Measurements from ENCODE around the gene RPL27A. TPM values are rescaled to one million over a fixed set of nuclear protein-coding genes. Genes with fewer than 3 reads are reported as not detected.

The RPL27A gene
- polyA plus RNA-seq, 1 of the 3 experiments (the other 2 are of a cell fraction): 1,162 TPM

DNA sequence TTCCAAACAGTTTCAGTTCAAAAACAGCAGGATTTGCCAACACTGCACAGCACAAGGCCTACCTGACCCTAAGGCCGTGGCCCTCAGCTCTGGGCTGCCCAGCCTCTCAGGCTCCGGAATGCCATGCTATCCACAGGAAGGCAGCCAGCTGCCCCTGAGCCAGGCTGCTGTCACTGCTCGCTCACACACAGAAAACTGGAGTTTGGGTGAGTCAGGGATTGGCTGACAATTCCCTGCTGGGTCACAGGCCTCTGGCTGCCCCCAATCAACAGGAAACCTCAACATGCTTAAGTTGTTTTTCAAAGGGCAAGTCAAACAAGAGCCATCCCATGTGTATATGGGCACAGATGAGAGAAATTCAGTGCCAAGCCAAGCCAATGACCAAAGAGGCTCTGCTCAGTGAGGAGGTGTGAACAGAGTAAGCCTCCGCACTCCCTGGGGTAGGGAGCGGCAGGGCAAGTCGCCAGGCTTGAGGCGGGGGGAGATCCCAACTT, 50.2 kb downstream of the RPL27A start (continued):
- TF ChIP-seq, protein P1, sequence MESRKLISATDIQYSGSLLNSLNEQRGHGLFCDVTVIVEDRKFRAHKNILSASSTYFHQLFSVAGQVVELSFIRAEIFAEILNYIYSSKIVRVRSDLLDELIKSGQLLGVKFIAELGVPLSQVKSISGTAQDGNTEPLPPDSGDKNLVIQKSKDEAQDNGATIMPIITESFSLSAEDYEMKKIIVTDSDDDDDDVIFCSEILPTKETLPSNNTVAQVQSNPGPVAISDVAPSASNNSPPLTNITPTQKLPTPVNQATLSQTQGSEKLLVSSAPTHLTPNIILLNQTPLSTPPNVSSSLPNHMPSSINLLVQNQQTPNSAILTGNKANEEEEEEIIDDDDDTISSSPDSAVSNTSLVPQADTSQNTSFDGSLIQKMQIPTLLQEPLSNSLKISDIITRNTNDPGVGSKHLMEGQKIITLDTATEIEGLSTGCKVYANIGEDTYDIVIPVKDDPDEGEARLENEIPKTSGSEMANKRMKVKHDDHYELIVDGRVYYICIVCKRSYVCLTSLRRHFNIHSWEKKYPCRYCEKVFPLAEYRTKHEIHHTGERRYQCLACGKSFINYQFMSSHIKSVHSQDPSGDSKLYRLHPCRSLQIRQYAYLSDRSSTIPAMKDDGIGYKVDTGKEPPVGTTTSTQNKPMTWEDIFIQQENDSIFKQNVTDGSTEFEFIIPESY (IDR thresholded peaks at IDR 0.05; ENCODE audit: borderline replicate concordance, low read depth): no peak
- no peak for TF ChIP-seq SMC3 (IDR thresholded peaks at IDR 0.05; ENCODE audit: low read depth, low read length)
- no peak for TF ChIP-seq FOXM1 (IDR thresholded peaks at IDR 0.05; ENCODE audit: low read depth)
- peak; percentile 98 for TF ChIP-seq RXRA (IDR thresholded peaks at IDR 0.05; ENCODE audit: borderline replicate concordance, low read depth)

DNA sequence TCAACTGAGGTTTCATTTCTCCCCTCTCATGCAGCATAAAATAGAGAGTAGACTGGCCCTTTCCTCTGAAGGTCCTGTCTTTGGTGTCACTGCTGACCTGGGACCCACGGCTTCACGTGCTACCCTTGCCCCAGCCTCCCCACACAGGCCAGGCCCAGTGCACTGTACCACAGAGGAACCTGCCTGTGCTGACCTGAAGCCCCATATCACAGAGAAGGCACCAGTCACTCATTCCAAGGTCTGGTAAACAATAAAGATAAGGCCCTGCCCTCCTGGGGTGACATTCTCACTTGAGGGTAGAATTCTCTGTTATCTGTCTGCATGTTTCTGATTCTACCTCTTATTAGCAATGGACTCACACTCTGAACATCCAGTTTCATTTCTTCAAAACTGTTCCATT, 51.3 kb downstream of the RPL27A start:
- Histone ChIP-seq H3K4me2 (no peak overlapping the region; the same call in 1 of the 2 replicates), H3K9me3 (no peaks in the 10 kb centered on the region), H3K9ac (no peak overlapping the region), H4K20me1 (ENCODE audit: insufficient read depth) (no peaks in the 10 kb centered on the region), H3K79me2 (ENCODE audit: insufficient read depth) (peaks cover 8% of the 10 kb centered on the region; the same call in 1 of the 2 replicates), H3K27ac (ENCODE audit: low read depth in 2 of 2, low read length in 1 of 2) (peak overlapping the region in 1 of 2 experiments; percentile 63; a peak in 1 of 4 replicates), H3K27me3 (ENCODE audit: insufficient read depth) (no peaks in the 10 kb centered on the region), H3F3A (replicated peaks; ENCODE audit: insufficient read depth) (peaks cover 19% of the 10 kb centered on the region), H3K4me1 (ENCODE audit: control insufficient read depth in 1 of 2, insufficient read depth in 2 of 2, low read depth in 1 of 2, low read length in 1 of 2) (peaks cover 3 to 16% of the 10 kb centered on the region in 2 experiments; a peak in 3 of 4 replicates), H3K9me2 (no peaks in the 10 kb centered on the region), H3K36me3 (replicated peaks in 1 of 2; ENCODE audit: control insufficient read depth in 1 of 2, insufficient read depth in 2 of 2, low read length in 1 of 2) (peaks cover 4 to 5% of the 10 kb centered on the region in 2 experiments), H2AFZ (ENCODE audit: low read depth) (no peak overlapping the region), H3K4me3 (ENCODE audit: low read depth in 2 of 2, low read length in 1 of 2) (no peak overlapping the region)
- CTCF ChIA-PET: interaction anchor here (0.9 kb wide), 1 partner anchor 20 kb away, joined by 3 read pairs; no protein-coding TSS in a partner anchor
- no peak for DNase-seq
- WGBS (ENCODE audit: low lambda C conversion rate): 94% methylated on average over 2 of the region's 2 CpGs
- POLR2A ChIA-PET: no interaction called here
- TF ChIP-seq EP300 (IDR thresholded peaks at IDR 0.05; ENCODE audit: borderline replicate concordance in 1 of 2, low read depth in 1 of 2, low read length in 1 of 2) (no peak), RXRA (IDR thresholded peaks at IDR 0.05; ENCODE audit: borderline replicate concordance, low read depth) (no peak), ELF1 (IDR thresholded peaks at IDR 0.05) (no peak), GABPA (IDR thresholded peaks at IDR 0.05; ENCODE audit: low read depth) (no peak), JUND (IDR thresholded peaks at IDR 0.05) (no peak), RAD21 (IDR thresholded peaks at IDR 0.05; ENCODE audit: low read length) (no peak), FOXM1 (IDR thresholded peaks at IDR 0.05; ENCODE audit: low read depth) (no peak), NRF1 (IDR thresholded peaks at IDR 0.05; ENCODE audit: low read depth, low read length) (no peak), CHD2 (IDR thresholded peaks at IDR 0.05; ENCODE audit: low read length, partially characterized antibody) (no peak), FOSL2 (IDR thresholded peaks at IDR 0.05; ENCODE audit: borderline replicate concordance, low read depth) (no peak), POLR2AphosphoS5 (IDR thresholded peaks at IDR 0.05; ENCODE audit: low read depth, low read length) (no peak)
- TF ChIP-seq, protein P2, sequence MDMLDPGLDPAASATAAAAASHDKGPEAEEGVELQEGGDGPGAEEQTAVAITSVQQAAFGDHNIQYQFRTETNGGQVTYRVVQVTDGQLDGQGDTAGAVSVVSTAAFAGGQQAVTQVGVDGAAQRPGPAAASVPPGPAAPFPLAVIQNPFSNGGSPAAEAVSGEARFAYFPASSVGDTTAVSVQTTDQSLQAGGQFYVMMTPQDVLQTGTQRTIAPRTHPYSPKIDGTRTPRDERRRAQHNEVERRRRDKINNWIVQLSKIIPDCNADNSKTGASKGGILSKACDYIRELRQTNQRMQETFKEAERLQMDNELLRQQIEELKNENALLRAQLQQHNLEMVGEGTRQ (IDR thresholded peaks at IDR 0.05; ENCODE audit: borderline replicate concordance, low read depth, low read length): no peak
- TF ChIP-seq, protein P3, sequence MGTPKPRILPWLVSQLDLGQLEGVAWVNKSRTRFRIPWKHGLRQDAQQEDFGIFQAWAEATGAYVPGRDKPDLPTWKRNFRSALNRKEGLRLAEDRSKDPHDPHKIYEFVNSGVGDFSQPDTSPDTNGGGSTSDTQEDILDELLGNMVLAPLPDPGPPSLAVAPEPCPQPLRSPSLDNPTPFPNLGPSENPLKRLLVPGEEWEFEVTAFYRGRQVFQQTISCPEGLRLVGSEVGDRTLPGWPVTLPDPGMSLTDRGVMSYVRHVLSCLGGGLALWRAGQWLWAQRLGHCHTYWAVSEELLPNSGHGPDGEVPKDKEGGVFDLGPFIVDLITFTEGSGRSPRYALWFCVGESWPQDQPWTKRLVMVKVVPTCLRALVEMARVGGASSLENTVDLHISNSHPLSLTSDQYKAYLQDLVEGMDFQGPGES (IDR thresholded peaks at IDR 0.05; ENCODE audit: low read depth, low read length): no peak
- TF ChIP-seq, protein P4, sequence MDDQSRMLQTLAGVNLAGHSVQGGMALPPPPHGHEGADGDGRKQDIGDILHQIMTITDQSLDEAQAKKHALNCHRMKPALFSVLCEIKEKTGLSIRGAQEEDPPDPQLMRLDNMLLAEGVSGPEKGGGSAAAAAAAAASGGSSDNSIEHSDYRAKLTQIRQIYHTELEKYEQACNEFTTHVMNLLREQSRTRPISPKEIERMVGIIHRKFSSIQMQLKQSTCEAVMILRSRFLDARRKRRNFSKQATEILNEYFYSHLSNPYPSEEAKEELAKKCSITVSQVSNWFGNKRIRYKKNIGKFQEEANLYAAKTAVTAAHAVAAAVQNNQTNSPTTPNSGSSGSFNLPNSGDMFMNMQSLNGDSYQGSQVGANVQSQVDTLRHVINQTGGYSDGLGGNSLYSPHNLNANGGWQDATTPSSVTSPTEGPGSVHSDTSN (IDR thresholded peaks at IDR 0.05): no peak
- TF ChIP-seq, protein P5, sequence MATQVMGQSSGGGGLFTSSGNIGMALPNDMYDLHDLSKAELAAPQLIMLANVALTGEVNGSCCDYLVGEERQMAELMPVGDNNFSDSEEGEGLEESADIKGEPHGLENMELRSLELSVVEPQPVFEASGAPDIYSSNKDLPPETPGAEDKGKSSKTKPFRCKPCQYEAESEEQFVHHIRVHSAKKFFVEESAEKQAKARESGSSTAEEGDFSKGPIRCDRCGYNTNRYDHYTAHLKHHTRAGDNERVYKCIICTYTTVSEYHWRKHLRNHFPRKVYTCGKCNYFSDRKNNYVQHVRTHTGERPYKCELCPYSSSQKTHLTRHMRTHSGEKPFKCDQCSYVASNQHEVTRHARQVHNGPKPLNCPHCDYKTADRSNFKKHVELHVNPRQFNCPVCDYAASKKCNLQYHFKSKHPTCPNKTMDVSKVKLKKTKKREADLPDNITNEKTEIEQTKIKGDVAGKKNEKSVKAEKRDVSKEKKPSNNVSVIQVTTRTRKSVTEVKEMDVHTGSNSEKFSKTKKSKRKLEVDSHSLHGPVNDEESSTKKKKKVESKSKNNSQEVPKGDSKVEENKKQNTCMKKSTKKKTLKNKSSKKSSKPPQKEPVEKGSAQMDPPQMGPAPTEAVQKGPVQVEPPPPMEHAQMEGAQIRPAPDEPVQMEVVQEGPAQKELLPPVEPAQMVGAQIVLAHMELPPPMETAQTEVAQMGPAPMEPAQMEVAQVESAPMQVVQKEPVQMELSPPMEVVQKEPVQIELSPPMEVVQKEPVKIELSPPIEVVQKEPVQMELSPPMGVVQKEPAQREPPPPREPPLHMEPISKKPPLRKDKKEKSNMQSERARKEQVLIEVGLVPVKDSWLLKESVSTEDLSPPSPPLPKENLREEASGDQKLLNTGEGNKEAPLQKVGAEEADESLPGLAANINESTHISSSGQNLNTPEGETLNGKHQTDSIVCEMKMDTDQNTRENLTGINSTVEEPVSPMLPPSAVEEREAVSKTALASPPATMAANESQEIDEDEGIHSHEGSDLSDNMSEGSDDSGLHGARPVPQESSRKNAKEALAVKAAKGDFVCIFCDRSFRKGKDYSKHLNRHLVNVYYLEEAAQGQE (IDR thresholded peaks at IDR 0.05; ENCODE audit: low read depth, low read length): no peak
- TF ChIP-seq, protein P6, sequence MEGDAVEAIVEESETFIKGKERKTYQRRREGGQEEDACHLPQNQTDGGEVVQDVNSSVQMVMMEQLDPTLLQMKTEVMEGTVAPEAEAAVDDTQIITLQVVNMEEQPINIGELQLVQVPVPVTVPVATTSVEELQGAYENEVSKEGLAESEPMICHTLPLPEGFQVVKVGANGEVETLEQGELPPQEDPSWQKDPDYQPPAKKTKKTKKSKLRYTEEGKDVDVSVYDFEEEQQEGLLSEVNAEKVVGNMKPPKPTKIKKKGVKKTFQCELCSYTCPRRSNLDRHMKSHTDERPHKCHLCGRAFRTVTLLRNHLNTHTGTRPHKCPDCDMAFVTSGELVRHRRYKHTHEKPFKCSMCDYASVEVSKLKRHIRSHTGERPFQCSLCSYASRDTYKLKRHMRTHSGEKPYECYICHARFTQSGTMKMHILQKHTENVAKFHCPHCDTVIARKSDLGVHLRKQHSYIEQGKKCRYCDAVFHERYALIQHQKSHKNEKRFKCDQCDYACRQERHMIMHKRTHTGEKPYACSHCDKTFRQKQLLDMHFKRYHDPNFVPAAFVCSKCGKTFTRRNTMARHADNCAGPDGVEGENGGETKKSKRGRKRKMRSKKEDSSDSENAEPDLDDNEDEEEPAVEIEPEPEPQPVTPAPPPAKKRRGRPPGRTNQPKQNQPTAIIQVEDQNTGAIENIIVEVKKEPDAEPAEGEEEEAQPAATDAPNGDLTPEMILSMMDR (IDR thresholded peaks at IDR 0.05): no peak
